GM23338 (cell line): ENCODE data around the gene SLC4A5. TPM values are rescaled to one million over a fixed set of nuclear protein-coding genes. Genes with fewer than 3 reads are reported as not detected.

Experiments
- ATAC-seq: fragments of 200-7000 bp; cut with Tn5 transposase; 3 replicates; pipeline ENCODE4 v1.9.1; 2020
- DNase-seq: peaks from one replicate; pipeline ENCODE4 v3.0.0-alpha.2; 2015; ENCODE audit warnings: low spot score
- H2AFZ ChIP-seq: fragments of 200-600 bp; sonication (generic); 2 replicates; pipeline ENCODE4 v1.8.0; 2016; ENCODE audit warnings: antibody characterized with exemption, mild to moderate bottlenecking, moderate library complexity
- H3F3A ChIP-seq: fragments of 200-600 bp; sonication (generic); replicated peaks from 2 replicates; pipeline ENCODE4 v1.8.0; 2017; ENCODE audit warnings: antibody characterized with exemption, mixed run types, low read depth
- H3K27ac ChIP-seq: fragments of 200-600 bp; sonication (generic); 2 replicates; pipeline ENCODE4 v1.6.1; 2016; ENCODE audit warnings: low read depth
- H3K27me3 ChIP-seq: fragments of 200-600 bp; sonication (generic); 2 replicates; pipeline ENCODE4 v1.8.0; 2016; ENCODE audit warnings: mild to moderate bottlenecking, mixed run types, moderate library complexity; ENCODE audit not compliant: insufficient read depth
- H3K36me3 ChIP-seq: fragments of 200-600 bp; sonication (generic); 2 replicates; pipeline ENCODE4 v1.8.0; 2016; ENCODE audit warnings: mild to moderate bottlenecking; ENCODE audit not compliant: insufficient read depth
- H3K4me1 ChIP-seq: fragments of 200-600 bp; sonication (generic); 2 replicates; pipeline ENCODE4 v1.8.0; 2016; ENCODE audit warnings: mild to moderate bottlenecking, moderate library complexity; ENCODE audit not compliant: insufficient read depth
- H3K4me2 ChIP-seq: fragments of 200-600 bp; sonication (generic); 2 replicates; pipeline ENCODE4 v1.7.1; 2017; ENCODE audit warnings: mixed run types
- H3K4me3 ChIP-seq: fragments of 200-600 bp; sonication (generic); 2 replicates; pipeline ENCODE4 v1.6.1; 2016; ENCODE audit warnings: mixed run types
- H3K79me2 ChIP-seq: fragments of 200-600 bp; sonication (generic); replicated peaks from 2 replicates; pipeline ENCODE4 v1.8.0; 2017; ENCODE audit warnings: mild to moderate bottlenecking; ENCODE audit not compliant: insufficient read depth
- H3K9me2 ChIP-seq: fragments of 200-600 bp; sonication (generic); 2 replicates; pipeline ENCODE4 v1.8.0; 2017; ENCODE audit not compliant: insufficient read depth
- H4K20me1 ChIP-seq: fragments of 200-600 bp; sonication (generic); replicated peaks from 2 replicates; pipeline ENCODE4 v1.8.0; 2017; ENCODE audit warnings: mild to moderate bottlenecking; ENCODE audit not compliant: insufficient read depth
- H3K27ac Mint-ChIP-seq: 2 replicates; pipeline ENCODE4 v1.8.0; 2020; ENCODE audit warnings: inconsistent platforms, mild to moderate bottlenecking, moderate library complexity, mixed read lengths
- H3K27me3 Mint-ChIP-seq: 3 replicates; pipeline ENCODE4 v1.8.0; 2022; ENCODE audit warnings: low read depth, mild to moderate bottlenecking, moderate library complexity, mixed read lengths, inconsistent platforms; ENCODE audit not compliant: insufficient read depth, poor library complexity
- H3K36me3 Mint-ChIP-seq: 3 replicates; pipeline ENCODE4 v1.8.0; 2021; ENCODE audit warnings: low read depth, mild to moderate bottlenecking, inconsistent platforms, moderate library complexity, mixed read lengths
- H3K4me1 Mint-ChIP-seq: 3 replicates; pipeline ENCODE4 v1.8.0; 2020; ENCODE audit warnings: mild to moderate bottlenecking, inconsistent platforms, mixed read lengths
- H3K4me3 Mint-ChIP-seq: 3 replicates; pipeline ENCODE4 v1.8.0; 2021; ENCODE audit warnings: moderate library complexity, mild to moderate bottlenecking, inconsistent platforms, mixed read lengths
- H3K9me3 Mint-ChIP-seq: 3 replicates; pipeline ENCODE4 v1.8.0; 2020; ENCODE audit warnings: moderate library complexity, mild to moderate bottlenecking, inconsistent platforms, mixed read lengths
- CREB1 ChIP-seq: fragments of 250-450 bp; sonication (Bioruptor Pico); IDR thresholded peaks from 2 replicates; pipeline ENCODE4 v1.5.0; 2020; ENCODE audit warnings: low read depth, mild to moderate bottlenecking, moderate library complexity
- EZH2 ChIP-seq: fragments of 200-600 bp; sonication (generic); IDR thresholded peaks from one replicate; pipeline ENCODE4 v1.8.0; 2017; ENCODE audit warnings: antibody characterized with exemption, mild to moderate bottlenecking, low read depth; ENCODE audit not compliant: unreplicated experiment
- NANOG ChIP-seq: IDR thresholded peaks from 2 replicates; pipeline ENCODE4 v1.6.1; 2016; ENCODE audit warnings: antibody characterized with exemption, borderline replicate concordance
- POLR2AphosphoS5 ChIP-seq: IDR thresholded peaks from 2 replicates; pipeline ENCODE4 v1.6.1; 2016; ENCODE audit warnings: antibody characterized with exemption, low read depth
- STAT1 ChIP-seq: IDR thresholded peaks from one replicate; pipeline ENCODE4 v1.6.1; 2016; ENCODE audit warnings: antibody characterized with exemption; ENCODE audit not compliant: unreplicated experiment
- ZNF114 ChIP-seq: fragments of 250-450 bp; sonication (Bioruptor Pico); IDR thresholded peaks from 2 replicates; pipeline ENCODE4 v1.5.0; 2020; ENCODE audit warnings: mild to moderate bottlenecking, moderate library complexity
- ZNF331 ChIP-seq: fragments of 250-450 bp; sonication (Bioruptor Pico); IDR thresholded peaks from 2 replicates; pipeline ENCODE4 v1.5.0; 2020; ENCODE audit warnings: low read depth, mild to moderate bottlenecking, moderate library complexity
- polyA plus RNA-seq: library from polyadenylated mRNA; unstranded; fragments of >200 nt; fragmentation: Nextera tagmentation; extraction: Ambion mirVana; gene quantifications from 2 replicates; pipeline ENCODE4 v1.2.1, GENCODE V29; 2016
- total RNA-seq: library from RNA; depleted of rRNA; stranded (reverse); fragments of >200 nt; shearing (Covaris generic); gene quantifications from 2 replicates; pipeline ENCODE4 v1.2.3, GENCODE V29; 2014
- TF ChIP-seq, protein P1 (sequence below): IDR thresholded peaks from 2 replicates; pipeline ENCODE4 v1.6.1; 2016; ENCODE audit warnings: antibody characterized with exemption
- TF ChIP-seq, protein P2 (sequence below): IDR thresholded peaks from one replicate; pipeline ENCODE4 v1.6.1; 2018; ENCODE audit warnings: antibody characterized with exemption; ENCODE audit not compliant: unreplicated experiment

The SLC4A5 gene
- total and polyA plus RNA-seq, 2 experiments from 2014 or later, result 0.24 to 0.70 TPM

DNA sequence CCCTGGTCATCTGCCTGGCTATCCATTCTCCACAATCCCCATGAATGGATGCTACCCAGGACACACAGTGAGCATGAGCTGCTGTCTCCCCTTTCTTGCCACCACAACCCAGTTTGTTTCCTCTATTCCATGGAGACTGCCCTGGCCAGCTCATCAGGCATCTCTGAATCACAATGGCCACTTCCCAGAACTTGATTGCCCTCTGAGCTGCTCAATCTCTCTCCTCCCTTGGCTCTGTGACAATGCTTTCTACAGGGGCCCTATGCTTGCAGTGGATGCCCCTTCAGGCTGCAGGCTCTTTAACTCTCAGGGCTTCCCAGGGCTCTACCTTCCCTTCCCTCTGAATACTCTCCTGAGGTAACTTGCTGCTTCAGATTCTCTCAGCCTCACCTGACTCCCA lies 14.4 kb upstream of the SLC4A5 start:
- Mint-ChIP-seq H3K4me3 (no peak overlapping the region), H3K4me1 (peaks cover 18% of the 10 kb centered on the region), H3K36me3 (peaks cover 37% of the 10 kb centered on the region), H3K9me3 (no peaks in the 10 kb centered on the region), H3K27me3 (no peaks in the 10 kb centered on the region), H3K27ac (peak overlapping the region; percentile 44; the same call in 1 of the 2 replicates)
- ATAC-seq (peak; percentile 76), DNase-seq (peak; percentile 19)
- Histone ChIP-seq H3K4me2 (no peak overlapping the region), H3K27me3 (no peaks in the 10 kb centered on the region), H4K20me1 (no peaks in the 10 kb centered on the region; the same call in 1 of the 2 replicates), H3K4me1 (no peaks in the 10 kb centered on the region), H3K79me2 (no peaks in the 10 kb centered on the region), H3K9me2 (no peaks in the 10 kb centered on the region), H3K4me3 (no peak overlapping the region), H2AFZ (no peak overlapping the region), H3K36me3 (peaks cover 20% of the 10 kb centered on the region), H3K27ac (no peak overlapping the region; the same call in 1 of the 2 replicates), H3F3A (no peaks in the 10 kb centered on the region)
- TF ChIP-seq, protein P1, sequence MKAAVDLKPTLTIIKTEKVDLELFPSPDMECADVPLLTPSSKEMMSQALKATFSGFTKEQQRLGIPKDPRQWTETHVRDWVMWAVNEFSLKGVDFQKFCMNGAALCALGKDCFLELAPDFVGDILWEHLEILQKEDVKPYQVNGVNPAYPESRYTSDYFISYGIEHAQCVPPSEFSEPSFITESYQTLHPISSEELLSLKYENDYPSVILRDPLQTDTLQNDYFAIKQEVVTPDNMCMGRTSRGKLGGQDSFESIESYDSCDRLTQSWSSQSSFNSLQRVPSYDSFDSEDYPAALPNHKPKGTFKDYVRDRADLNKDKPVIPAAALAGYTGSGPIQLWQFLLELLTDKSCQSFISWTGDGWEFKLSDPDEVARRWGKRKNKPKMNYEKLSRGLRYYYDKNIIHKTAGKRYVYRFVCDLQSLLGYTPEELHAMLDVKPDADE, result no peak
- TF ChIP-seq EZH2 (no peak), ZNF114 (CRISPR knock-in tag) (no peak), POLR2AphosphoS5 (no peak), STAT1 (no peak)
- TF ChIP-seq, protein P2, sequence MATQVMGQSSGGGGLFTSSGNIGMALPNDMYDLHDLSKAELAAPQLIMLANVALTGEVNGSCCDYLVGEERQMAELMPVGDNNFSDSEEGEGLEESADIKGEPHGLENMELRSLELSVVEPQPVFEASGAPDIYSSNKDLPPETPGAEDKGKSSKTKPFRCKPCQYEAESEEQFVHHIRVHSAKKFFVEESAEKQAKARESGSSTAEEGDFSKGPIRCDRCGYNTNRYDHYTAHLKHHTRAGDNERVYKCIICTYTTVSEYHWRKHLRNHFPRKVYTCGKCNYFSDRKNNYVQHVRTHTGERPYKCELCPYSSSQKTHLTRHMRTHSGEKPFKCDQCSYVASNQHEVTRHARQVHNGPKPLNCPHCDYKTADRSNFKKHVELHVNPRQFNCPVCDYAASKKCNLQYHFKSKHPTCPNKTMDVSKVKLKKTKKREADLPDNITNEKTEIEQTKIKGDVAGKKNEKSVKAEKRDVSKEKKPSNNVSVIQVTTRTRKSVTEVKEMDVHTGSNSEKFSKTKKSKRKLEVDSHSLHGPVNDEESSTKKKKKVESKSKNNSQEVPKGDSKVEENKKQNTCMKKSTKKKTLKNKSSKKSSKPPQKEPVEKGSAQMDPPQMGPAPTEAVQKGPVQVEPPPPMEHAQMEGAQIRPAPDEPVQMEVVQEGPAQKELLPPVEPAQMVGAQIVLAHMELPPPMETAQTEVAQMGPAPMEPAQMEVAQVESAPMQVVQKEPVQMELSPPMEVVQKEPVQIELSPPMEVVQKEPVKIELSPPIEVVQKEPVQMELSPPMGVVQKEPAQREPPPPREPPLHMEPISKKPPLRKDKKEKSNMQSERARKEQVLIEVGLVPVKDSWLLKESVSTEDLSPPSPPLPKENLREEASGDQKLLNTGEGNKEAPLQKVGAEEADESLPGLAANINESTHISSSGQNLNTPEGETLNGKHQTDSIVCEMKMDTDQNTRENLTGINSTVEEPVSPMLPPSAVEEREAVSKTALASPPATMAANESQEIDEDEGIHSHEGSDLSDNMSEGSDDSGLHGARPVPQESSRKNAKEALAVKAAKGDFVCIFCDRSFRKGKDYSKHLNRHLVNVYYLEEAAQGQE, result no peak

GRCh38 chr2:74349889-74350288 lies 6.7 kb upstream of the SLC4A5 start:
- Histone ChIP-seq H3K9me2 (peaks cover 15% of the 10 kb centered on the region; the same call in 1 of the 2 replicates), H3K27ac (no peak overlapping the region), H3K36me3 (no peaks in the 10 kb centered on the region), H3K4me1 (no peaks in the 10 kb centered on the region), H2AFZ (no peak overlapping the region), H3K27me3 (no peaks in the 10 kb centered on the region), H3F3A (no peaks in the 10 kb centered on the region), H3K4me2 (no peak overlapping the region), H4K20me1 (no peaks in the 10 kb centered on the region; the same call in 1 of the 2 replicates), H3K79me2 (no peaks in the 10 kb centered on the region), H3K4me3 (no peak overlapping the region)
- Mint-ChIP-seq H3K27ac (no peak overlapping the region), H3K36me3 (no peaks in the 10 kb centered on the region), H3K9me3 (no peaks in the 10 kb centered on the region), H3K27me3 (no peaks in the 10 kb centered on the region), H3K4me3 (no peak overlapping the region), H3K4me1 (no peaks in the 10 kb centered on the region; the same call in 1 of the 3 replicates)
- no peak for ATAC-seq
- no peak for DNase-seq
- TF ChIP-seq ZNF331 (no peak), POLR2AphosphoS5 (no peak), CREB1 (CRISPR knock-in tag) (no peak), STAT1 (no peak), EZH2 (no peak), NANOG (no peak), ZNF114 (CRISPR knock-in tag) (no peak)
- TF ChIP-seq, protein P1, result no peak
- TF ChIP-seq, protein P2, result no peak
